ENCODE data around the gene TTBK2. TPM values are rescaled to one million over a fixed set of nuclear protein-coding genes. Genes with fewer than 3 reads are reported as not detected.

TTBK2 gene
- total and polyA plus RNA-seq, 12 donors = 3.8 to 46.6 (median 16.7) TPM

- no peak overlapping the region for H3K4me3 ChIP-seq
- H3K9me3 ChIP-seq (replicated peaks in 1 of 3) = no peaks in the 10 kb centered on the region
- H3K4me1 ChIP-seq (replicated peaks in 1 of 2) = peaks cover 0 to 4% of the 10 kb centered on the region in 2 donors
- no peak for DNase-seq
- TF ChIP-seq POLR2A (IDR thresholded peaks at IDR 0.05) (no peak), CTCF (IDR thresholded peaks at IDR 0.05) (no peak)
- intact Hi-C loops (cut with DNase I) = no loop called here
- H3K27me3 ChIP-seq = no peaks in the 10 kb centered on the region
- 76 to 91% (median 85%) methylated on average over 1 of the region's 1 CpG for WGBS, 4 donors
- H3K27ac ChIP-seq = no peak overlapping the region
- H3K36me3 ChIP-seq (replicated peaks in 1 of 2) = peaks cover 0 to 4% of the 10 kb centered on the region in 2 donors
Observed at GRCh38 chr15:42744195-42744594, 176.4 kb downstream of the TTBK2 start.

GRCh38 chr15:42742149-42742548 is 178.4 kb downstream of the TTBK2 start:
- TF ChIP-seq POLR2A (IDR thresholded peaks at IDR 0.05) (no peak), CTCF (IDR thresholded peaks at IDR 0.05) (no peak)
- Histone ChIP-seq H3K36me3 (replicated peaks in 1 of 2) (peaks cover 0 to 4% of the 10 kb centered on the region in 2 donors), H3K4me3 (no peak overlapping the region), H3K27ac (no peak overlapping the region), H3K27me3 (no peaks in the 10 kb centered on the region), H3K4me1 (replicated peaks in 1 of 2) (peaks cover 7 to 11% of the 10 kb centered on the region in 2 donors), H3K9me3 (replicated peaks in 1 of 3) (no peaks in the 10 kb centered on the region)
- no peak for DNase-seq
- WGBS, 4 donors = 84 to 92% (median 90%) methylated on average over 4 of the region's 4 CpGs
- intact Hi-C loops (cut with DNase I) = no loop called here

GRCh38 chr15:42741710-42742109 is 178.9 kb downstream of the TTBK2 start:
- H3K27me3 ChIP-seq = no peaks in the 10 kb centered on the region
- 73 to 84% (median 80%) methylated on average over 2 of the region's 2 CpGs for WGBS, 4 donors
- H3K36me3 ChIP-seq (replicated peaks in 1 of 2) = peaks cover 0 to 4% of the 10 kb centered on the region in 2 donors
- H3K27ac ChIP-seq = no peak overlapping the region
- DNase-seq = no peak
- H3K4me3 ChIP-seq = no peak overlapping the region
- intact Hi-C loops (cut with DNase I) = no loop called here
- no peak for TF ChIP-seq CTCF (IDR thresholded peaks at IDR 0.05)
- TF ChIP-seq POLR2A (IDR thresholded peaks at IDR 0.05) = no peak
- peaks cover 7 to 11% of the 10 kb centered on the region in 2 donors for H3K4me1 ChIP-seq (replicated peaks in 1 of 2)
- H3K9me3 ChIP-seq (replicated peaks in 1 of 3) = no peaks in the 10 kb centered on the region

GRCh38 chr15:42737529-42738328 is 182.8 kb downstream of the TTBK2 start:
- TF ChIP-seq POLR2A (IDR thresholded peaks at IDR 0.05) (no peak), CTCF (IDR thresholded peaks at IDR 0.05) (no peak)
- Histone ChIP-seq H3K4me3 (peak overlapping the region in 2 of 4 donors; percentile 95 to 98), H3K4me1 (replicated peaks in 1 of 2) (peaks cover 14 to 29% of the 10 kb centered on the region in 2 donors), H3K9me3 (replicated peaks in 1 of 3) (no peaks in the 10 kb centered on the region), H3K36me3 (replicated peaks in 1 of 2) (peaks cover 0 to 14% of the 10 kb centered on the region in 2 donors), H3K27ac (peak overlapping the region; percentile 29 to 97 (median 87)), H3K27me3 (no peaks in the 10 kb centered on the region)
- DNase-seq = peak in 2 of 7 donors; percentile 14 to 49
- intact Hi-C loops (cut with DNase I) = loop anchor here in 1 of 2 donors (10.0 kb wide), 1 partner anchor 187 kb away; the partner anchor contains the start of gene TTBK2
- 75 to 78% (median 76%) methylated on average over 21 of the region's 21 CpGs for WGBS, 4 donors

All from adrenal gland (tissue), 12 donors.